ENCODE measurements around the gene CAPN15.

The CAPN15 gene

GRCh38 chr16:598823-599739 is 71.6 kb downstream of the CAPN15 start:
- Histone ChIP-seq H3K9me3 (peaks cover 13% of the 10 kb centered on the region; the same call in 1 of the 2 replicates), H3K27ac (no peak overlapping the region), H3K27me3 (no peaks in the 10 kb centered on the region), H4K20me1 (peaks cover 68% of the 10 kb centered on the region), H3K9ac (no peak overlapping the region), H3K4me3 (no peak overlapping the region), H3K4me2 (no peak overlapping the region), H3K36me3 (peaks cover 37% of the 10 kb centered on the region), H3K4me1 (peaks cover 38% of the 10 kb centered on the region)
- TF ChIP-seq Cebpa-rat (IDR thresholded peaks at IDR 0.05): no peak

GRCh38 chr16:600781-601180 is 73.3 kb downstream of the CAPN15 start:
- no peak for TF ChIP-seq Cebpa-rat (IDR thresholded peaks at IDR 0.05)
- Histone ChIP-seq H3K9ac (no peak overlapping the region), H3K4me2 (no peak overlapping the region), H4K20me1 (peaks cover 51% of the 10 kb centered on the region), H3K4me1 (peaks cover 21% of the 10 kb centered on the region), H3K36me3 (peaks cover 52% of the 10 kb centered on the region), H3K27ac (no peak overlapping the region), H3K27me3 (no peaks in the 10 kb centered on the region), H3K9me3 (peaks cover 30% of the 10 kb centered on the region), H3K4me3 (no peak overlapping the region)

GRCh38 chr16:603933-604332 is 76.4 kb downstream of the CAPN15 start:
- Histone ChIP-seq H3K9ac (no peak overlapping the region), H3K27me3 (no peaks in the 10 kb centered on the region), H4K20me1 (peaks cover 50% of the 10 kb centered on the region), H3K27ac (no peak overlapping the region), H3K4me1 (peaks cover 23% of the 10 kb centered on the region), H3K4me3 (no peak overlapping the region), H3K9me3 (peaks cover 50% of the 10 kb centered on the region), H3K36me3 (peaks cover 50% of the 10 kb centered on the region), H3K4me2 (no peak overlapping the region)
- TF ChIP-seq Cebpa-rat (IDR thresholded peaks at IDR 0.05): no peak
